ENCODE results near the gene FNDC3B.

DNA sequence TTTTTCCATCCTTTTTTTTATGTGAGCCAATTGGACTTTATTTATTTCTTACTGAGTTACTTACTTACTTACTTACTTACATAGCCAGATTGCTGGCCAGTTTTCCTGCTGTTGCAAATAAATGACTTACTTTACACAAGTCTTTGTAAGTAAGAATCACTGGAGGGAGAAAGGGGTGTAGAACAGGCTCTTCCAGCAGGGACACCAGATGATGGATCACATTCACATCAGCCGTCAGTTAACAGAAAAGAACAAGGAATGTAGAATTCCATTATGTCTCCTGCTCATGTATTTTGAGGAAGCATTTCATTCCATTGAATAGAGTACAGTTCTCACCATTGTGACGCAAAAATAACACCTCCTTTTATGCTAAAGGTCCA lies 188.6 kb downstream of the FNDC3B start:
- TF ChIP-seq CTCF (IDR thresholded peaks at IDR 0.05; ENCODE audit: insufficient read depth, low read length, poor library complexity, severe bottlenecking) (no peak), EZH2phosphoT487 (conservative IDR thresholded peaks at IDR 0.05; ENCODE audit: low read length) (no peak)

Data from SU-DHL-6 (cell line).